B cell (primary cell): ENCODE data around the gene TIAM1. TPM values are rescaled to one million over a fixed set of nuclear protein-coding genes. Genes with fewer than 3 reads are reported as not detected.
A peak's percentile ranks its signal among the peaks of the same experiment; 100 is the strongest.

Experiments
- ATAC-seq: fragments of 200-7000 bp; cut with Tn5 transposase; one replicate; pipeline ENCODE4 v1.10.0; 2021; ENCODE audit warnings: low read depth, mild to moderate bottlenecking, moderate number of reproducible peaks, moderate library complexity
- CTCF ChIA-PET: fragments of 350-600 bp; sonication (Branson Sonifier 250); formaldehyde crosslinking; loops from one replicate; lab custom pipeline; 2021; ENCODE audit warnings: antibody characterized with exemption, inconsistent platforms; lab: Charles Lee
- POLR2A ChIA-PET: fragments of 350-600 bp; sonication (Branson Sonifier 250); formaldehyde crosslinking; loops from one replicate; lab custom pipeline; 2021; ENCODE audit warnings: antibody characterized with exemption; lab: Charles Lee
- DNase-seq: peaks from one replicate; pipeline ENCODE4 v3.0.0; 2013
- H2AFZ ChIP-seq: 2 replicates; pipeline ENCODE4 v1.6.1; 2012; ENCODE audit warnings: mild to moderate bottlenecking, low read depth, low read length; ENCODE audit not compliant: insufficient read depth, poor library complexity, severe bottlenecking
- H3K27ac ChIP-seq, 2 donors: 1 replicate in 1 of 2; 2 replicates in 1 of 2; pipeline ENCODE4 v1.5.1; 2012 to 2013; ENCODE audit warnings: low read length in 2 of 2, mild to moderate bottlenecking in 2 of 2, moderate library complexity in 1 of 2
- H3K27me3 ChIP-seq, 4 experiments: fragments of 200-600 bp in 1 of 4; sonication (generic) in 1 of 4; replicated peaks in 1 of 4; 1 replicate in 2 of 4; 2 replicates in 2 of 4; pipeline versions ENCODE4 v1.6.1 to v1.7.0; 2013 to 2016; ENCODE audit warnings: low read length in 3 of 4, mild to moderate bottlenecking in 2 of 4, mixed read lengths in 1 of 4, moderate library complexity in 1 of 4; ENCODE audit not compliant: insufficient read depth in 4 of 4, control insufficient read depth in 3 of 4; ENCODE audit errors: control extremely low read depth in 1 of 4
- H3K36me3 ChIP-seq, 2 experiments: replicated peaks in 1 of 2; 1 replicate in 1 of 2; 2 replicates in 1 of 2; pipeline versions ENCODE4 v1.6.1 to v1.7.1; 2013; ENCODE audit warnings: low read length in 1 of 2; ENCODE audit not compliant: insufficient read depth in 2 of 2, control insufficient read depth in 1 of 2; ENCODE audit errors: control extremely low read depth in 1 of 2, extremely low read depth in 1 of 2
- H3K4me1 ChIP-seq, 2 donors: fragments of 200-600 bp in 1 of 2; sonication (generic) in 1 of 2; 1 replicate in 1 of 2; 2 replicates in 1 of 2; pipeline versions ENCODE4 v1.5.1 to v1.6.1; 2013 to 2017; ENCODE audit warnings: low read length in 2 of 2; ENCODE audit not compliant: control insufficient read depth in 2 of 2, insufficient read depth in 2 of 2
- H3K4me2 ChIP-seq: replicated peaks from 2 replicates; pipeline ENCODE3; 2012; ENCODE audit warnings: mild to moderate bottlenecking, low read depth, low read length; ENCODE audit not compliant: poor library complexity, severe bottlenecking
- H3K4me3 ChIP-seq, 5 experiments: fragments of 200-600 bp in 1 of 5; sonication (generic) in 1 of 5; 1 replicate in 3 of 5; 2 replicates in 2 of 5; pipeline versions ENCODE4 v1.5.1 to v1.7.0; 2011 to 2016; ENCODE audit warnings: low read length in 4 of 5, mild to moderate bottlenecking in 4 of 5, low read depth in 2 of 5, control low read depth in 1 of 5, moderate library complexity in 1 of 5; ENCODE audit not compliant: insufficient read depth in 1 of 5; ENCODE audit errors: control extremely low read depth in 1 of 5, extremely low read depth in 1 of 5
- H3K79me2 ChIP-seq: fragments of 200-600 bp; sonication (generic); one replicate; pipeline ENCODE4 v1.6.0; 2016; ENCODE audit warnings: low read length; ENCODE audit not compliant: control insufficient read depth, insufficient read depth
- H3K9ac ChIP-seq: fragments of 200-600 bp; sonication (generic); 2 replicates; pipeline ENCODE4 v1.6.1; 2017; ENCODE audit warnings: mild to moderate bottlenecking, low read length, moderate library complexity
- H3K9me3 ChIP-seq, 3 donors: one replicate each; pipeline versions ENCODE4 v1.6.1 to v1.7.1; 2013; ENCODE audit warnings: low read length in 2 of 3; ENCODE audit not compliant: control insufficient read depth in 2 of 3, insufficient read depth in 1 of 3; ENCODE audit errors: control extremely low read depth in 1 of 3
- H4K20me1 ChIP-seq: 2 replicates; pipeline ENCODE4 v1.6.0; 2012; ENCODE audit warnings: mild to moderate bottlenecking, low read length; ENCODE audit not compliant: insufficient read depth, control insufficient read depth, poor library complexity, severe bottlenecking
- H3K27ac Mint-ChIP-seq: one replicate; pipeline ENCODE4 v1.8.0; 2021; ENCODE audit warnings: mixed read lengths
- H3K27me3 Mint-ChIP-seq: one replicate; pipeline ENCODE4 v1.8.0; 2021; ENCODE audit warnings: mixed read lengths
- H3K4me1 Mint-ChIP-seq: one replicate; pipeline ENCODE4 v1.8.0; 2021; ENCODE audit warnings: mixed read lengths
- H3K4me3 Mint-ChIP-seq: one replicate; pipeline ENCODE4 v1.8.0; 2021; ENCODE audit warnings: mixed read lengths
- H3K9me3 Mint-ChIP-seq: one replicate; pipeline ENCODE4 v1.8.0; 2022; ENCODE audit warnings: mixed read lengths; ENCODE audit not compliant: insufficient read depth
- CTCF ChIP-seq: fragments of 200-600 bp; IDR thresholded peaks from one replicate; pipeline ENCODE4 v1.8.0; 2022; ENCODE audit warnings: antibody characterized with exemption, mild to moderate bottlenecking
- EZH2 ChIP-seq: IDR thresholded peaks from 2 replicates; pipeline ENCODE4 v1.6.1; 2012; ENCODE audit warnings: borderline replicate concordance, low read depth, mild to moderate bottlenecking, moderate library complexity, low read length; ENCODE audit not compliant: insufficient read depth, poor library complexity, severe bottlenecking
- WGBS: methylation state at CpG from one replicate; pipeline ENCODE4 v1.1.5; 2013; ENCODE audit warnings: missing lambda C conversion rate; ENCODE audit not compliant: insufficient coverage; 5-methylcytosine and 5-hydroxymethylcytosine counted together
- intact Hi-C: fragments of 100-400 bp; cut with micrococcal nuclease; formaldehyde crosslinking; loops from one replicate; pipeline ENCODE4 v1.10.0; 2022
- polyA plus RNA-seq: library from polyadenylated mRNA; depleted of rRNA; stranded (reverse); fragments of >200 nt; gene quantifications from 2 replicates; pipeline ENCODE4 v1.2.3, GENCODE V29; 2012
- total RNA-seq, 2 donors: library from RNA; stranded (reverse); fragments of 120-200 nt in 1 of 2; gene quantifications; 1 replicate in 1 of 2; 2 replicates in 1 of 2; pipeline versions ENCODE4 v1.2.3 to v1.2.4, GENCODE V29; 2013 to 2022

Gene TIAM1
- total and polyA plus RNA-seq, 2 donors (not counting 1 experiment from before 2014, with no cell fraction given): 0.51 to 1.0 TPM

GRCh38 chr21:31265366-31266013 is 78.6 kb downstream of the TIAM1 start:
- no peaks in the 10 kb centered on the region for H3K36me3 ChIP-seq
- DNase-seq: no peak
- H3K9ac ChIP-seq: no peak overlapping the region
- Mint-ChIP-seq H3K27me3 (peaks cover 14% of the 10 kb centered on the region), H3K9me3 (peaks cover 2% of the 10 kb centered on the region), H3K4me3 (no peak overlapping the region), H3K4me1 (no peaks in the 10 kb centered on the region), H3K27ac (no peak overlapping the region)
- TF ChIP-seq CTCF: no peak
- no peak for TF ChIP-seq EZH2
- H3K27ac ChIP-seq: no peak overlapping the region
- H3K4me3 ChIP-seq: no peak overlapping the region
- 15% methylated on average over 5 of the region's 11 CpGs for WGBS
- peak overlapping the region; percentile 30 for H3K4me2 ChIP-seq
- no peaks in the 10 kb centered on the region for H3K27me3 ChIP-seq
- CTCF ChIA-PET: no interaction called here
- no peaks in the 10 kb centered on the region for H4K20me1 ChIP-seq
- intact Hi-C loops: no loop called here
- H3K9me3 ChIP-seq: peaks cover 0 to 12% (median 0%) of the 10 kb centered on the region in 3 donors
- POLR2A ChIA-PET: no interaction called here
- peak overlapping the region; percentile 60 for H2AFZ ChIP-seq
- no peaks in the 10 kb centered on the region for H3K4me1 ChIP-seq
- ATAC-seq: no peak
- H3K79me2 ChIP-seq: no peaks in the 10 kb centered on the region

- Histone ChIP-seq H3K79me2 (no peaks in the 10 kb centered on the region), H3K4me2 (no peak overlapping the region), H3K27me3 (no peaks in the 10 kb centered on the region), H4K20me1 (no peaks in the 10 kb centered on the region), H3K27ac (no peak overlapping the region), H3K4me1 (no peaks in the 10 kb centered on the region), H3K4me3 (no peak overlapping the region), H3K36me3 (no peaks in the 10 kb centered on the region), H2AFZ (no peak overlapping the region), H3K9me3 (peaks cover 0 to 12% (median 0%) of the 10 kb centered on the region in 3 donors), H3K9ac (no peak overlapping the region)
- Mint-ChIP-seq H3K4me1 (no peaks in the 10 kb centered on the region), H3K9me3 (peaks cover 2% of the 10 kb centered on the region), H3K27me3 (peaks cover 14% of the 10 kb centered on the region), H3K27ac (no peak overlapping the region), H3K4me3 (no peak overlapping the region)
- no peak for TF ChIP-seq CTCF
- TF ChIP-seq EZH2: no peak
- POLR2A ChIA-PET: no interaction called here
- CTCF ChIA-PET: no interaction called here
- 94% methylated on average over 6 of the region's 6 CpGs for WGBS
- DNase-seq: no peak
- intact Hi-C loops: no loop called here
- ATAC-seq: no peak
These were observed 79.5 kb downstream of the TIAM1 start for GRCh38 chr21:31264574-31264973.
